ENCODE measurements around the gene PHYKPL.
"Not testable (repeated sequence)": the region's sequence is repeated elsewhere in the genome, so short reads cannot be mapped to it uniquely, and the experiment has no call there.

The PHYKPL gene

GRCh38 chr5:178264044-178264443 lies 31.4 kb upstream of the PHYKPL start:
- DNase-seq = no peak

GRCh38 chr5:178261666-178262600 lies 29.3 kb upstream of the PHYKPL start:
- no peak for DNase-seq

GRCh38 chr5:178259623-178260536 lies 27.3 kb upstream of the PHYKPL start:
- no peak for DNase-seq

GRCh38 chr5:178257650-178258049 lies 25.0 kb upstream of the PHYKPL start:
- no peak for DNase-seq

- no peak for DNase-seq
Observed at GRCh38 chr5:178256746-178257145, 24.1 kb upstream of the PHYKPL start.

GRCh38 chr5:178253632-178254031 lies 21.0 kb upstream of the PHYKPL start:
- DNase-seq = not testable (repeated sequence)

- no peak for DNase-seq
Observed at GRCh38 chr5:178252258-178252657, 19.7 kb upstream of the PHYKPL start.

GRCh38 chr5:178250263-178250662 lies 17.7 kb upstream of the PHYKPL start:
- no peak for DNase-seq

- no peak for DNase-seq
Observed at GRCh38 chr5:178249191-178249989, 16.8 kb upstream of the PHYKPL start.

- DNase-seq = no peak
Observed at GRCh38 chr5:178248750-178249149, 16.1 kb upstream of the PHYKPL start.

- no peak for DNase-seq
Observed at GRCh38 chr5:178247481-178248456, 15.2 kb upstream of the PHYKPL start.

- DNase-seq = no peak
Observed at GRCh38 chr5:178246624-178247279, 14.2 kb upstream of the PHYKPL start.

- DNase-seq = no peak
Observed at GRCh38 chr5:178245389-178245788, 12.8 kb upstream of the PHYKPL start.

GRCh38 chr5:178244576-178244975 lies 12.0 kb upstream of the PHYKPL start:
- no peak for DNase-seq

- DNase-seq = no peak
Observed at GRCh38 chr5:178242416-178242815, 9.8 kb upstream of the PHYKPL start.

- no peak for DNase-seq
Observed at GRCh38 chr5:178241688-178242231, 9.2 kb upstream of the PHYKPL start.

GRCh38 chr5:178241231-178241663 lies 8.6 kb upstream of the PHYKPL start:
- no peak for DNase-seq

- DNase-seq = no peak
Observed at GRCh38 chr5:178240766-178241165, 8.2 kb upstream of the PHYKPL start.

- no peak for DNase-seq
Observed at GRCh38 chr5:178240341-178240741, 7.7 kb upstream of the PHYKPL start.

- not testable (repeated sequence) for DNase-seq
Observed at GRCh38 chr5:178239626-178240301, 7.2 kb upstream of the PHYKPL start.
